Omental fat pad (tissue), 4 donors: ENCODE measurements around the gene GPR6. TPM values are rescaled to one million over a fixed set of nuclear protein-coding genes. Genes with fewer than 3 reads are reported as not detected.

Experiments used
- ATAC-seq: fragments of 150-250 bp; one replicate; pipeline ENCODE4 v1.9.1; 2016; ENCODE audit warnings: mild to moderate bottlenecking, moderate library complexity; ENCODE audit not compliant: low FRiP score
- DNase-seq: peaks from one replicate; pipeline ENCODE4 v3.0.0-alpha.2; 2019; ENCODE audit warnings: low spot score
- CTCF ChIP-seq, 3 donors: fragments of 450-650 bp; IDR thresholded peaks; one replicate each; pipeline ENCODE4 v1.5.1; 2016 to 2017; ENCODE audit warnings: antibody characterized with exemption in 3 of 3, mild to moderate bottlenecking in 3 of 3, moderate library complexity in 2 of 3
- total RNA-seq, 4 donors: library from RNA; depleted of rRNA; stranded (reverse); fragments of >200 nt; gene quantifications; one replicate each; pipeline ENCODE4 v1.1.0, GENCODE V29; 2016

GPR6 gene
- total RNA-seq, result not detected

- DNase-seq (no peak), ATAC-seq (no peak)
- no peak for TF ChIP-seq CTCF (IDR thresholded peaks at IDR 0.05)
Measured at GRCh38 chr6:109978174-109979032, at the start of gene GPR6. Gene GPR6 (plus strand): TSS chr6:109978311. CDS start chr6:109979113, 802 bp downstream.

- DNase-seq (no peak), ATAC-seq (no peak)
- TF ChIP-seq CTCF (IDR thresholded peaks at IDR 0.05), result no peak
Measured at GRCh38 chr6:109934293-109934692, 43.8 kb upstream of the GPR6 start.

- no peak for TF ChIP-seq CTCF (IDR thresholded peaks at IDR 0.05)
- ATAC-seq (no peak), DNase-seq (no peak)
Measured at GRCh38 chr6:109939654-109940053, 38.5 kb upstream of the GPR6 start.

GRCh38 chr6:109944448-109944847 lies 33.7 kb upstream of the GPR6 start:
- no peak for TF ChIP-seq CTCF (IDR thresholded peaks at IDR 0.05)
- DNase-seq, result no peak
- no peak for ATAC-seq

GRCh38 chr6:109945091-109945490 lies 33.0 kb upstream of the GPR6 start:
- TF ChIP-seq CTCF (IDR thresholded peaks at IDR 0.05), result no peak
- no peak for ATAC-seq

GRCh38 chr6:109946979-109947378 lies 31.1 kb upstream of the GPR6 start:
- DNase-seq (no peak), ATAC-seq (no peak)
- TF ChIP-seq CTCF (IDR thresholded peaks at IDR 0.05), result no peak

More at GRCh38 chr6:109945091-109945490, 33.0 kb upstream of the GPR6 start:
- DNase-seq, result no peak
